GM12891 (cell line): ENCODE measurements around the gene IFT57.

ENCODE experiments used
- PAX5 ChIP-seq: IDR thresholded peaks from 2 replicates; pipeline ENCODE4 v1.6.1; 2011; ENCODE audit warnings: low read length, moderate library complexity, mild to moderate bottlenecking; ENCODE audit not compliant: insufficient read depth, severe bottlenecking
- POLR2A ChIP-seq: IDR thresholded peaks from 2 replicates; pipeline ENCODE4 v1.6.1; 2011; ENCODE audit warnings: low read depth, low read length, control low read depth
- POLR2AphosphoS5 ChIP-seq: IDR thresholded peaks from 2 replicates; pipeline ENCODE4 v1.6.1; 2011; ENCODE audit warnings: low read depth, low read length, control low read depth
- POU2F2 ChIP-seq: IDR thresholded peaks from 2 replicates; pipeline ENCODE4 v1.6.1; 2011; ENCODE audit warnings: low read depth, mild to moderate bottlenecking, control low read depth, low read length, moderate library complexity
- SPI1 ChIP-seq: IDR thresholded peaks from 2 replicates; pipeline ENCODE4 v1.6.1; 2011; ENCODE audit warnings: low read depth, low read length, control low read depth
- TAF1 ChIP-seq: IDR thresholded peaks from 2 replicates; pipeline ENCODE4 v1.6.1; 2011; ENCODE audit warnings: low read depth, low read length, control low read depth

GRCh38 chr3:108221393-108221792 lies 831 bp downstream of the IFT57 start:
- TF ChIP-seq POLR2AphosphoS5 (no peak), POLR2A (no peak), TAF1 (no peak), SPI1 (no peak), PAX5 (no peak), POU2F2 (no peak)
